ENCODE results near the gene SUN3.
"Not testable (repeated sequence)": the region's sequence is repeated elsewhere in the genome, so short reads cannot be mapped to it uniquely, and the experiment has no call there.

SUN3 gene

DNA sequence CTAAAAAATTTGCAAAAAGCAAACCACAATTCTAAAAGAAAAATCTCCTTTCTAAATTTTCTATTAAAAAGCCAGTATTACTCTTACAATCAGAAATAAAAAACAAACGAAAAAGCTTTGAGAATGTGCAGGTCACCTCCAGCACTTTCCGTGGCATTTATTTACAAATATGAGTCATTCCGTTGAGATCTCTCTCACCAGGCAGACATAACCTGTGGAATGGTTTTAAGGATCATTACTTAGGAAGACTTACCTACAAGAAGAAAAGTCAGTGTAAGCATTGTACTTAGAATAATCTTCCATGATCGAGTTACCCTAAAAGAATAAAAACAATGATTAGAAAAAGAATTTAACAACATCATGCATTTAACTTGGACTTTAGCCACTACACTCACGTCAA is 3.3 kb downstream of the SUN3 start:
- Histone ChIP-seq H3K4me1 (ENCODE audit: control insufficient read depth, insufficient read depth, low read length) (no peaks in the 10 kb centered on the region), H3K9ac (ENCODE audit: low read length) (no peak overlapping the region), H3K9me3 (ENCODE audit: control insufficient read depth, low read length) (peaks cover 34% of the 10 kb centered on the region), H3K36me3 (ENCODE audit: control insufficient read depth, insufficient read depth, low read length, severe bottlenecking) (no peaks in the 10 kb centered on the region), H3K4me3 (ENCODE audit: low read length) (no peak overlapping the region), H3K27me3 (replicated peaks; ENCODE audit: control insufficient read depth, insufficient read depth, low read length) (no peaks in the 10 kb centered on the region)
- no peak for DNase-seq (ENCODE audit: low read depth)

DNA sequence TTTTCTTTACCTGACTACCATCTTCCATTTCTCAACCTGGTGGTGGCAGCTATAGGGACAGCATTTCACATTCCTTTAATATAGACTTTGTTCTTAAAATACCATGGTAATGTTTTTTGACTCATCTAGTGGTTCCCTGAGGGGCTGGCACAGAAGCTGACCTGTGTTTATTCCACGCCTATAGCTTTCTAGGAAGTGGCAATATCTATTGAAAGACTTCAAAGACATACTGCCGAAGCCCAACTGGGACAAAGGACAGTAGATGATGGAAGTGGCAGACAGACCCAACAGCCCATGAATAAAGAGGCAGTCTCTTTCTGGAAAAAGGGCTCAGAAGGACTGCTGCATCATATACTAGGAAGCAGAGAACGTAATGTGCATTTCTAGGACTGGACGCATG is 11.2 kb downstream of the SUN3 start:
- no peak overlapping the region for H3K9ac ChIP-seq (ENCODE audit: low read length)
- no peaks in the 10 kb centered on the region for H3K27me3 ChIP-seq (replicated peaks; ENCODE audit: control insufficient read depth, insufficient read depth, low read length)
- peaks cover 21% of the 10 kb centered on the region for H3K9me3 ChIP-seq (ENCODE audit: control insufficient read depth, low read length)
- no peaks in the 10 kb centered on the region for H3K36me3 ChIP-seq (ENCODE audit: control insufficient read depth, insufficient read depth, low read length, severe bottlenecking)
- no peak for DNase-seq (ENCODE audit: low read depth)
- H3K4me3 ChIP-seq (ENCODE audit: low read length): no peak overlapping the region
- no peaks in the 10 kb centered on the region for H3K4me1 ChIP-seq (ENCODE audit: control insufficient read depth, insufficient read depth, low read length)

DNA sequence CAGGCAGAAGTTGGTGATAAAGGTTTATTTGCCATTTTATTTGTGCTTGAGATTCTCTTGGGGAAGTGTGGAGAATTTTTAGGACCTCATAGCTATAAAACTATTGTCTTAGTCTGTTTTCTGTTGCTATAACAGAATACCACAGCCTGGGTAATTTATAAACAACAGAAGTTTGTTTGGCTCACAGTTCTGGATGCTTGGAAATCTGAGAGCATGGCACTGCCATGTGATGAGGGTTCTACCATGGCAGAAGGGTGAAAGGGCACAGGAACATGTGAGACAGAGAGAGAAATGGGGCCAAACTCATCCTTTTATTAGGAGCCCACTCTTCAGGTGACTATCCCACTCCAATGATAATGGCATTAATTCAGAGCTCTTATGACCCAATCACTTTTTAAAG is 12.3 kb downstream of the SUN3 start:
- no peak for DNase-seq (ENCODE audit: low read depth)
- Histone ChIP-seq H3K36me3 (ENCODE audit: control insufficient read depth, insufficient read depth, low read length, severe bottlenecking) (no peaks in the 10 kb centered on the region), H3K9me3 (ENCODE audit: control insufficient read depth, low read length) (peaks cover 16% of the 10 kb centered on the region), H3K4me3 (ENCODE audit: low read length) (no peak overlapping the region), H3K9ac (ENCODE audit: low read length) (no peak overlapping the region), H3K4me1 (ENCODE audit: control insufficient read depth, insufficient read depth, low read length) (no peaks in the 10 kb centered on the region), H3K27me3 (replicated peaks; ENCODE audit: control insufficient read depth, insufficient read depth, low read length) (no peaks in the 10 kb centered on the region)

DNA sequence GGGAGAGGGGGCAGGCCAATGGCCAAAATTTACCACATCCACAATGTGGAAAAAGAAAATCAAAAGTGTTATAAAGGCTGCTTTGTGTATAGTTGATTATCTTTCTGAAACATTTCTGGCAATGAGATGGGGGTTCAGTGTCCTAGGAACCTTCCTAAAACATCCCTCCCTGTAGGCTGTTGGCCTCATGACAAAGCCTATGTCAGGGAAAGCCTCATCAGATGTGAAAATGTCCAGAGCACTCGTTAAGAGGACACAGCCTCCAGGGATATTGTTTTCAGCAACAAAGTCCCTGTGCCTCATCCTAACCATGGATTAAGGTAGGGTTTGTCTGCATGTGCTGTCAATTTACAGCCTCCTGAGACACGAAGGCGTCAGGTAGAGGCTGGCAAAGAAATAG is 17.0 kb downstream of the SUN3 start:
- Histone ChIP-seq H3K9me3 (ENCODE audit: control insufficient read depth, low read length) (no peaks in the 10 kb centered on the region), H3K27me3 (replicated peaks; ENCODE audit: control insufficient read depth, insufficient read depth, low read length) (no peaks in the 10 kb centered on the region), H3K4me3 (ENCODE audit: low read length) (no peak overlapping the region), H3K4me1 (ENCODE audit: control insufficient read depth, insufficient read depth, low read length) (no peaks in the 10 kb centered on the region), H3K9ac (ENCODE audit: low read length) (no peak overlapping the region), H3K36me3 (ENCODE audit: control insufficient read depth, insufficient read depth, low read length, severe bottlenecking) (no peaks in the 10 kb centered on the region)
- no peak for DNase-seq (ENCODE audit: low read depth)

DNA sequence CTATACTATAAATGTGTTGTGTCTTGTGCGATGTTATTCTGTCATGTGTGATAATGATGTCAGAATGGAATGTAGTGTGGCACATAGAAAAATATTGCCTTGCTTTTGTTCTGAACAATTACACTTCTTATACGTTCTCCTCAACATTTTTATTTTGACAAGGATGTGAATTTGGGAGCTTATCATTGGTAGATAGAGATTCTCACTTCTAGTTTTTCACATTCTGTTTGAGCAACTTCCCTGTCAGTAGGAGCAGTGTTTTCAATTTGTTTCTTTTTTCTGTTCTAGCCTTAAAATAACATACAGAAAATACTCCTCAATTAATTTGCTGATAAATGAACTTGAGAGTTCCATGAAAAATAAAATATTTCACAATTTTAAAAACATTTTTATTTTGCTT is 17.6 kb downstream of the SUN3 start:
- H3K36me3 ChIP-seq (ENCODE audit: control insufficient read depth, insufficient read depth, low read length, severe bottlenecking): no peaks in the 10 kb centered on the region
- H3K4me1 ChIP-seq (ENCODE audit: control insufficient read depth, insufficient read depth, low read length): no peaks in the 10 kb centered on the region
- no peak overlapping the region for H3K9ac ChIP-seq (ENCODE audit: low read length)
- no peaks in the 10 kb centered on the region for H3K27me3 ChIP-seq (replicated peaks; ENCODE audit: control insufficient read depth, insufficient read depth, low read length)
- no peaks in the 10 kb centered on the region for H3K9me3 ChIP-seq (ENCODE audit: control insufficient read depth, low read length)
- no peak overlapping the region for H3K4me3 ChIP-seq (ENCODE audit: low read length)
- no peak for DNase-seq (ENCODE audit: low read depth)

DNA sequence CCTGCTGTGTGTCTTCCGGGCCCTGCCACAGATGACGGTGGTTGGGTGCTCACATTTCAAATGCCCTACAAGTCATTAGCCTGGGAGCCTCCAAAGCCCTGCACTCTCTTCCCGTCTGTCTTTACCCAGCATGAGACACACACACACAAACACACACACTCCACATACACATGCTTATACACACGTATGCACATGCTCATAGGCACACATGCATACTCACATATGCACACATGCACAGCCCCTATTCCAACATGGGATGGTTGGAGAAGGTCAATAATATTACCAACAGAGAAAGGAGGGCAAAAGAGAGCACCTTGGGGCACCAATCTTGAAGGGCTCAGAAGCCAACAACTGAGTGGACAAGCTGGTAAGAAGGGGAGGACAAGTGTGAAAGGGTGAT is 19.0 kb downstream of the SUN3 start:
- Histone ChIP-seq H3K9me3 (ENCODE audit: control insufficient read depth, low read length) (no peaks in the 10 kb centered on the region), H3K36me3 (ENCODE audit: control insufficient read depth, insufficient read depth, low read length, severe bottlenecking) (no peaks in the 10 kb centered on the region), H3K4me3 (ENCODE audit: low read length) (no peak overlapping the region), H3K9ac (ENCODE audit: low read length) (no peak overlapping the region), H3K27me3 (replicated peaks; ENCODE audit: control insufficient read depth, insufficient read depth, low read length) (no peaks in the 10 kb centered on the region), H3K4me1 (ENCODE audit: control insufficient read depth, insufficient read depth, low read length) (no peaks in the 10 kb centered on the region)
- no peak for DNase-seq (ENCODE audit: low read depth)

DNA sequence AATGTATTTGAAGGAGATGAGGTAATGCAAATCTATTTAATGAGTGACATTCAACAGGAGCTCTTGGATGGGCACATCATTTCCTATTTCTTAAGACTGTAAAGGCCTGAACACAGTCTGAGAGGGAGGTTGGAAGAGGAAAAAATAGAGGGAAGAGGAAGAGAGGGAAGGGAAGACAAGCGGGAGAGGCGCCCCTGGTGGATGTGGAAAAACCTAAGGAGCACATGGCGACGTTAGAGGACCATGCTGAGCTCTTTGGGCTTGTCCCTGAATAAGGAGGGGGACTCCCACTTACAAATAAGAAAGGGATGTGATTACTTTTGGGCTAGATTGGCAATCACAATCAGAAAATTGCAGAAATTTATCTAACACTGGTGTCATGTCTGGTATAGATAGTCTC is 19.6 kb downstream of the SUN3 start:
- no peak overlapping the region for H3K4me3 ChIP-seq (ENCODE audit: low read length)
- H3K9ac ChIP-seq (ENCODE audit: low read length): no peak overlapping the region
- no peaks in the 10 kb centered on the region for H3K9me3 ChIP-seq (ENCODE audit: control insufficient read depth, low read length)
- DNase-seq (ENCODE audit: low read depth): no peak
- H3K27me3 ChIP-seq (replicated peaks; ENCODE audit: control insufficient read depth, insufficient read depth, low read length): no peaks in the 10 kb centered on the region
- no peaks in the 10 kb centered on the region for H3K4me1 ChIP-seq (ENCODE audit: control insufficient read depth, insufficient read depth, low read length)
- H3K36me3 ChIP-seq (ENCODE audit: control insufficient read depth, insufficient read depth, low read length, severe bottlenecking): no peaks in the 10 kb centered on the region

DNA sequence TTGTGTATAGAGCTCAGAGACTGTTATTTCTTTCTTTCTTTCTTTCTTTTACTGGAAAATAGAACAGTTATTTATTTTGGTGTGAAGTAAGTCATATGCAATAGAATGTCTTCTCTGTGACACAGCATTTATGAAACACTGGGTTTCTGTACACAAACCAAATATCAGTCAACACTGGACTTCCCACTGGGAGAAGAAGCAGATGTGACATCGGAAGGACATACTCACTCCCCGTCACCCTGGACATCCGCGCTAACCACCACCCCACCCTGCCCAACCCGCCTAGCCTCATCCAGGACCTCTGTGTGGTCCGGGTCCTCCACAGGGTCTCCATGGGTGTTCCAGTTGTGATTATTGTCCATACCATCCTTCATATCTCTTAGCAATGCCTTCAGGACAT is 22.0 kb downstream of the SUN3 start:
- DNase-seq (ENCODE audit: low read depth): no peak
- Histone ChIP-seq H3K36me3 (ENCODE audit: control insufficient read depth, insufficient read depth, low read length, severe bottlenecking) (no peaks in the 10 kb centered on the region), H3K9me3 (ENCODE audit: control insufficient read depth, low read length) (no peaks in the 10 kb centered on the region)

DNA sequence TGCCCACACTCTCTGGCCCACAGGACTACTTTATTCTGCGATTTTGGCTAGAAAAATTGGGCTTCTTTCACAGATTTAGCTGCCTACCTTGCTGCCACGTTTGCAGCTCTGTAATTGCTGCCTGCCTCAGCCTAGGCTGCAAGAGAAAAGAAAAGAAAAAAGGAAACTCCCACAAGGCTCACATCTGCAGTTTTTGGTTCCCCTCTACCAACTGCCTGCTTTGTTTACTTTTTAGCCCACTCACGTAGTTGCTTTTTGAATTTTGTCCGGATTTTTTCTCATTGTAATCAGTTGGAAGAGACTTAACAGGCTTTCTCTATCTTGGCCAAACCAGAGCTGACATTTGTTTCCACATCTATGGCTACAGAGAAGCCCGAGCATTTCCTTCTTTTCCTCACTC is 24.3 kb downstream of the SUN3 start:
- H3K9ac ChIP-seq (ENCODE audit: low read length): no peak overlapping the region
- H3K36me3 ChIP-seq (ENCODE audit: control insufficient read depth, insufficient read depth, low read length, severe bottlenecking): no peaks in the 10 kb centered on the region
- H3K4me3 ChIP-seq (ENCODE audit: low read length): no peak overlapping the region
- H3K9me3 ChIP-seq (ENCODE audit: control insufficient read depth, low read length): no peaks in the 10 kb centered on the region
- no peak for DNase-seq (ENCODE audit: low read depth)
- H3K27me3 ChIP-seq (replicated peaks; ENCODE audit: control insufficient read depth, insufficient read depth, low read length): no peaks in the 10 kb centered on the region
- H3K4me1 ChIP-seq (ENCODE audit: control insufficient read depth, insufficient read depth, low read length): no peaks in the 10 kb centered on the region

More for the DNA sequence above, 22.0 kb downstream of the SUN3 start:
- H3K27me3 ChIP-seq (replicated peaks; ENCODE audit: control insufficient read depth, insufficient read depth, low read length): no peaks in the 10 kb centered on the region
- no peaks in the 10 kb centered on the region for H3K4me1 ChIP-seq (ENCODE audit: control insufficient read depth, insufficient read depth, low read length)
- H3K9ac ChIP-seq (ENCODE audit: low read length): no peak overlapping the region
- H3K4me3 ChIP-seq (ENCODE audit: low read length): no peak overlapping the region

DNA sequence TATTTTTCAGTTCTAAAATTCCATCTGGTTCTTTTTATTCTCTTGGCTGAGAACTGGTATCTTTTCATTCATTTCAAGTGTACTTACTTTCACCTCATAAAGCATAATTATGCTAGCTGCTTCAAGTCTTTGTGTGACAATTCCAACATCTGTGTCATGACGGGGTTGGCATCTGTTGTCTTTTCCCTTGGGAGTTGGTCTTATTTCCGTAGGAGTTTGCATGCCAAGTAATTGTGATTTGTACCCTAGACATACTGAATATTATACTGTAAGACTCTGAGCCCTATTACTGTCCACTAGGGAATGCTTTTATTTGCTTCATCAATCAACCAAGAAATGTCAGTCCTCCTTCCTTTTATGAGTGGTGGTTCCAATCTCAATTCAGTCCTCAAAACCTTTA is 24.9 kb downstream of the SUN3 start:
- H3K36me3 ChIP-seq (ENCODE audit: control insufficient read depth, insufficient read depth, low read length, severe bottlenecking): no peaks in the 10 kb centered on the region
- H3K4me3 ChIP-seq (ENCODE audit: low read length): no peak overlapping the region
- H3K4me1 ChIP-seq (ENCODE audit: control insufficient read depth, insufficient read depth, low read length): no peaks in the 10 kb centered on the region
- no peaks in the 10 kb centered on the region for H3K27me3 ChIP-seq (replicated peaks; ENCODE audit: control insufficient read depth, insufficient read depth, low read length)
- H3K9ac ChIP-seq (ENCODE audit: low read length): no peak overlapping the region
- DNase-seq (ENCODE audit: low read depth): no peak
- no peaks in the 10 kb centered on the region for H3K9me3 ChIP-seq (ENCODE audit: control insufficient read depth, low read length)

DNA sequence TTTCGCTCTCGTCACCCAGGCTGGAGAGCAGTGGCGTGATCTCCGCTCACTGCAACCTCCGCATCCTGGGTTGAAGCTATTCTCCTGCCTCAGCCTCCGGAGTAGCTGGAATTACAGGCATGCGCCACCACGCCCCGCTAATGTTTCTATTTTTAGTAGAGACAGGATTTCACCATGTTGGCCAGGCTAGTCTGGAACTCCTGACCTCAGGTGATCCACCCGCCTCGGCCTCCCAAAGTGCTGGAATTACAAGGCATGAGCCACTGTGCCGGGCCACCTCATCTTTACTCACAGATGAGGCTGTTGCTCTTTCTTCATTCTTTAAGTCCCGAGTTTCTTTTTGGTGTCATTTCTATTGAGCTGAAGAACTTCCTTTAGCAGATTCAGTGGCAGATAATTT is 28.7 kb downstream of the SUN3 start:
- not testable (repeated sequence) for H3K9me3 ChIP-seq (ENCODE audit: control insufficient read depth, low read length)

DNA sequence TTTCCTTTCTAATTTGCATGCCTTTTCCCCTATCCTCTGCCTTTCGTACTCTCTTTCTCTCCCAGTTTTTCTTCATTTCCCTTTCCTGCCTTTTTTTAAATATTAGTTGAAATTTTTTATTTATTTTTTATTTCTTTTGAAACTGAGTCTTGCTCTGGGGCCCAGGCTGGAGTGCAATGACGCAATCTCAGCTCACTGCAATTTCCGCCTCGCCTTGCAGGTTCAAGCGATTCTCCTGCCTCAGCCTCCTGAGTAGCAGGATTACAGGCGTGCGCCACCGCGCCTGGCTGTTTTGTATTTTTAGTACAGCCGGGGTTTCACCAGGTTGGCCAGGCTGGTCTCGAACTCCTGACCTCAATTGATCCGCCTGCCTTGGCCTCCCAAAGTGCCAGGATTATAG is 29.5 kb downstream of the SUN3 start:
- H3K36me3 ChIP-seq (ENCODE audit: control insufficient read depth, insufficient read depth, low read length, severe bottlenecking): no peaks in the 10 kb centered on the region
- no peak overlapping the region for H3K4me3 ChIP-seq (ENCODE audit: low read length)
- H3K27me3 ChIP-seq (replicated peaks; ENCODE audit: control insufficient read depth, insufficient read depth, low read length): no peaks in the 10 kb centered on the region
- no peaks in the 10 kb centered on the region for H3K4me1 ChIP-seq (ENCODE audit: control insufficient read depth, insufficient read depth, low read length)
- no peaks in the 10 kb centered on the region for H3K9me3 ChIP-seq (ENCODE audit: control insufficient read depth, low read length)
- DNase-seq (ENCODE audit: low read depth): no peak
- H3K9ac ChIP-seq (ENCODE audit: low read length): no peak overlapping the region

More for the DNA sequence above, 28.7 kb downstream of the SUN3 start:
- H3K4me1 ChIP-seq (ENCODE audit: control insufficient read depth, insufficient read depth, low read length); H3K4me3 ChIP-seq (ENCODE audit: low read length); H3K9ac ChIP-seq (ENCODE audit: low read length); H3K36me3 ChIP-seq (ENCODE audit: control insufficient read depth, insufficient read depth, low read length, severe bottlenecking); DNase-seq (ENCODE audit: low read depth); H3K27me3 ChIP-seq (replicated peaks; ENCODE audit: control insufficient read depth, insufficient read depth, low read length): not testable (repeated sequence)

Data from adipocyte (in vitro differentiated cells).